ENCODE results near the gene MRPL40. TPM values are rescaled to one million over a fixed set of nuclear protein-coding genes. Genes with fewer than 3 reads are reported as not detected.

MRPL40 gene
- total RNA-seq, 1 experiment from 2014 or later = 40.1 TPM

DNA sequence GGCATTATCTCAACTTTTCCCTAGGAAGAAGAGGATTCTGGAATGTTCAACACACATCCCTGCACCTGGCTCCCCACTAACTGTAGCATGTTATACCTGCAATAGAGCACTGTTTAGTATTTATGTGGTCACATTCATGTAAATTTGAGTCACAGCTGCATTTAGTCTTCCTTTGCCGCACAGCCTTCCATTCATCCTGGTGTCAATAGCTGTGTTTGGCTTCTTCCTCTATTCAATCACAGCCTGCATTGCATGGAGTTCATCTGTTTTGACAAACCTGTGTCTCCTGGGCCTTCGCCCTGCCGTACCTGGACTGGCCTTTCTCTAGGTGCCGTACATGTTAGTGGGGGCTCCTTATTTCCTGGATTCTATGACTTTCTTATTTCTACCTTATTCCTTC lies 19.2 kb downstream of the MRPL40 start:
- no peaks in the 10 kb centered on the region for H4K20me1 ChIP-seq (ENCODE audit: insufficient read depth)
- H3K9me2 ChIP-seq (ENCODE audit: insufficient read depth) = no peaks in the 10 kb centered on the region
- no peak overlapping the region for H3K4me2 ChIP-seq (ENCODE audit: low read length)
- peaks cover 9 to 11% of the 10 kb centered on the region in 2 experiments for H3K4me1 ChIP-seq (ENCODE audit: control insufficient read depth in 1 of 2, insufficient read depth in 2 of 2, low read length in 2 of 2)
- no peak overlapping the region for H3K27ac ChIP-seq (ENCODE audit: low read depth, low read length)
- ATAC-seq = no peak
- H3K27me3 ChIP-seq (ENCODE audit: insufficient read depth, low read length) = no peaks in the 10 kb centered on the region
- H3K4me3 ChIP-seq (replicated peaks in 1 of 2; ENCODE audit: low read depth in 1 of 2, low read length in 2 of 2) = no peak overlapping the region
- RAD21 ChIA-PET (ENCODE audit: low non-redundant PET in 1 of 2, low total read pairs in 2 of 2, uncharacterized antibody in 2 of 2, unreplicated experiment in 2 of 2) = no interaction called here
- H3K79me2 ChIP-seq (ENCODE audit: insufficient read depth, low read length) = peaks cover 9% of the 10 kb centered on the region
- TF ChIP-seq EZH2phosphoT487 (IDR thresholded peaks at IDR 0.05; ENCODE audit: borderline replicate concordance) = no peak
- no peak for TF ChIP-seq ZFX (IDR thresholded peaks at IDR 0.05)
- TF ChIP-seq SRF (IDR thresholded peaks at IDR 0.05; ENCODE audit: low read depth) = no peak
- no peak for TF ChIP-seq ELF1 (IDR thresholded peaks at IDR 0.05; ENCODE audit: borderline replicate concordance, low read depth)
- TF ChIP-seq, protein P1, sequence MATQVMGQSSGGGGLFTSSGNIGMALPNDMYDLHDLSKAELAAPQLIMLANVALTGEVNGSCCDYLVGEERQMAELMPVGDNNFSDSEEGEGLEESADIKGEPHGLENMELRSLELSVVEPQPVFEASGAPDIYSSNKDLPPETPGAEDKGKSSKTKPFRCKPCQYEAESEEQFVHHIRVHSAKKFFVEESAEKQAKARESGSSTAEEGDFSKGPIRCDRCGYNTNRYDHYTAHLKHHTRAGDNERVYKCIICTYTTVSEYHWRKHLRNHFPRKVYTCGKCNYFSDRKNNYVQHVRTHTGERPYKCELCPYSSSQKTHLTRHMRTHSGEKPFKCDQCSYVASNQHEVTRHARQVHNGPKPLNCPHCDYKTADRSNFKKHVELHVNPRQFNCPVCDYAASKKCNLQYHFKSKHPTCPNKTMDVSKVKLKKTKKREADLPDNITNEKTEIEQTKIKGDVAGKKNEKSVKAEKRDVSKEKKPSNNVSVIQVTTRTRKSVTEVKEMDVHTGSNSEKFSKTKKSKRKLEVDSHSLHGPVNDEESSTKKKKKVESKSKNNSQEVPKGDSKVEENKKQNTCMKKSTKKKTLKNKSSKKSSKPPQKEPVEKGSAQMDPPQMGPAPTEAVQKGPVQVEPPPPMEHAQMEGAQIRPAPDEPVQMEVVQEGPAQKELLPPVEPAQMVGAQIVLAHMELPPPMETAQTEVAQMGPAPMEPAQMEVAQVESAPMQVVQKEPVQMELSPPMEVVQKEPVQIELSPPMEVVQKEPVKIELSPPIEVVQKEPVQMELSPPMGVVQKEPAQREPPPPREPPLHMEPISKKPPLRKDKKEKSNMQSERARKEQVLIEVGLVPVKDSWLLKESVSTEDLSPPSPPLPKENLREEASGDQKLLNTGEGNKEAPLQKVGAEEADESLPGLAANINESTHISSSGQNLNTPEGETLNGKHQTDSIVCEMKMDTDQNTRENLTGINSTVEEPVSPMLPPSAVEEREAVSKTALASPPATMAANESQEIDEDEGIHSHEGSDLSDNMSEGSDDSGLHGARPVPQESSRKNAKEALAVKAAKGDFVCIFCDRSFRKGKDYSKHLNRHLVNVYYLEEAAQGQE (IDR thresholded peaks at IDR 0.05; ENCODE audit: low read depth) = no peak
- no peak for TF ChIP-seq ZNF274 (IDR thresholded peaks at IDR 0.05; ENCODE audit: low read depth, low read length)
- no peak for TF ChIP-seq CBX3 (IDR thresholded peaks at IDR 0.05; ENCODE audit: low read depth)
- TF ChIP-seq EZH2 (IDR thresholded peaks at IDR 0.05) = no peak
- no peak for TF ChIP-seq YY1 (IDR thresholded peaks at IDR 0.05; ENCODE audit: extremely low read depth, insufficient replicate concordance, low read depth, low read length)
- TF ChIP-seq SP1 (IDR thresholded peaks at IDR 0.05; ENCODE audit: low read depth) = no peak
- TF ChIP-seq SIN3A (IDR thresholded peaks at IDR 0.05; ENCODE audit: low read depth) = no peak
- no peak for TF ChIP-seq POLR2AphosphoS5 (IDR thresholded peaks at IDR 0.05; ENCODE audit: low read depth, low read length)
- DNase-seq (ENCODE audit: low read depth, low spot score) = no peak
- H3K9me3 ChIP-seq (ENCODE audit: control insufficient read depth in 1 of 2, insufficient read depth in 1 of 2, low read depth in 1 of 2, low read length in 2 of 2) = no peaks in the 10 kb centered on the region
- H2AFZ ChIP-seq (ENCODE audit: low read depth, low read length, poor library complexity, severe bottlenecking) = no peak overlapping the region
- CTCF ChIA-PET = no interaction called here
- no TSS peak for BruUV-seq (replicated peaks)
- H3K36me3 ChIP-seq (ENCODE audit: control insufficient read depth in 1 of 2, insufficient read depth in 2 of 2, low read length in 2 of 2) = peaks cover 35 to 48% of the 10 kb centered on the region in 2 experiments
- POLR2A ChIA-PET = no interaction called here
- intact Hi-C loops (cut with micrococcal nuclease) = no loop called here
- no peak overlapping the region for H3K9ac ChIP-seq (ENCODE audit: low read length)
